ENCODE data around the gene NRK.
A peak's percentile ranks its signal among the peaks of the same experiment; 100 is the strongest.
"Not testable (repeated sequence)": the region's sequence is repeated elsewhere in the genome, so short reads cannot be mapped to it uniquely, and the experiment has no call there.

The NRK gene

DNA sequence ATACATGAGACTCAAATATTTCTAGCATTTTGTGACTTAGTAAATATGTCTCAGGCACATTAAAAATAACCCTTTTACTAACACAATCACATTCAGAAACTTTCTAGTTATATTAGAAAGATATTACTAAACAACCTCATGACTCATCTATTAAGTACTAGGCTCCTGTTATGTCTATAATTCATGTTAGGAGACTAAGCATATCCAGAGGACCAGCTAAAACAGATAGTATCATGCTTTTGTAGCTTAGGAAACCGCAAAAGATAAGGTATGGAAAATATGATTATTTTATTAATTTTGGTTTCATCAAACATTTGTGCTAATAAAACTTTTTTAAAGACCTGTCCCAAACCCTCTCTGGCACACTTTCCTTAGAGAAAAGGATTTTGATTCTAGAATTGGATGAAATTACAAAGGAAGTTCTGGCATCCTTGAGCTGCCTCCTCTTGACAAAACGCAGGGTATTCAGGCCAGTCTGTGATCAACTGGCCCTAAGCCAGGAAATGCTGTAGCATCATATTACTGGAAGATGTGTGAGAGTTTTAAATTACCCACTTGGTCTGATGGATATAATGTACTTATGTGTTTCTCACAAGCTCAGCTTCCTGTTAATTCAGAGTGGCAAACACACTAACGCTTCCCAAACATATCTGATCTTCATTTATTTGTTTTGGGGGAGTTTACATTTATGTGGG is 60.4 kb downstream of the NRK start:
- DNase-seq: peak in 1 of 2 experiments; percentile 2

DNA sequence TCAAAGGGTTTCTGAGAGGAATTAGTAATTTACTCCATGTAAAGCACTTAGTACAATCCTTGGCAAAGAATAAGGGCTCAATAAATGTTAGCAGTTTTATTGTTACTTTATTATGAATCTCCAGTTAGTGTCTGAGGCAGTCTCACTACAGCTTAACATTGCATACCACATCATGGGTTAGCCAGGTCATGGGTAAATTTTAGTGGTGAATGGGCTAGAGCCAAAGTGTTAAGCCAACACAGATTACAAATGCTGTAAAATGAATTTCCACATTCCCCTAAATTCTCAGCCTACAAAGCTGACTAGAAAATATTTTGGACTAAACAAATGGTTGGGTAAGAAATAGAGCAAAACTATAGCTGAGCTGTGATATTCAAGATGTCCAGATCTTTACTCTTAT is 72.4 kb downstream of the NRK start:
- no peak for DNase-seq

DNA sequence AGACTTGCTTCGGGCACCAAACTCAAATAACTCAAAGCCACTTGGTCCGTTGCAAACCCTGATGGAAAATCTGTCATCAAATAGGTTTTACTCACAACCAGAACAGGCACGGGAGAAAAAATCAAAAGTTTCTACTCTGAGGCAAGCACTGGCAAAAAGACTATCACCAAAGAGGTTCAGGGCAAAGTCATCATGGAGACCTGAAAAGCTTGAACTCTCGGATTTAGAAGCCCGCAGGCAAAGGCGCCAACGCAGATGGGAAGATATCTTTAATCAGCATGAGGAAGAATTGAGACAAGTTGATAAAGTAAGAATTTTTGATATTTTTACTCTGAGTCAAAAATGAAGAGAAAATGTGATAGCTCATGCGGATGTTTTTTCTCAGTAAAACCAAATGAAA is 87.2 kb downstream of the NRK start:
- DNase-seq: no peak

DNA sequence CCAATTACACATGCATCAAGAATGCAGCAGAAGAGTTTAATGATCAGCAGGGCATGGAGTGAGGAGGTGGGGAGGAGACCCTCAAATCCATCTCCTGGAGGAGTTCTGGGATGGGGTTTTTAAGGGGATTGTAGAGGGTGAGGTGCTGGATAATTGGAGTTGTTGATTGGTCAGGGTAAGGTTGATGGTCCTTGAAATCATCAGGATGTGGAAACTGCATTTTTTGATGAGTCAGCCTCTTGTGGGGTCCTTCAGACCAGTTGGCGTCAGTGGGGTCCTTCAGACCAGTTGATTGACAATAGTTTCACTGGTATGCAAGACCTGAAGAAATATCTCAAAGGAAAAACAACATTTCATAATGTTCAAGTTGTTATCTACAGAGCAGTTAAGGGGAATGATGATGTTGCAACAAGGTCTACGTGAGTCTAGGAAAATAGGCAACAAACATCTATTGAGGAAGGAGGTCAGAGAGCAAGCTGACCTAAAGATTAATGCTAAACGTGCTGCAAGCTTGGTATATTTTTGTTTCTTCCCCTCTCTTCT is 88.3 kb downstream of the NRK start:
- no peak for DNase-seq

DNA sequence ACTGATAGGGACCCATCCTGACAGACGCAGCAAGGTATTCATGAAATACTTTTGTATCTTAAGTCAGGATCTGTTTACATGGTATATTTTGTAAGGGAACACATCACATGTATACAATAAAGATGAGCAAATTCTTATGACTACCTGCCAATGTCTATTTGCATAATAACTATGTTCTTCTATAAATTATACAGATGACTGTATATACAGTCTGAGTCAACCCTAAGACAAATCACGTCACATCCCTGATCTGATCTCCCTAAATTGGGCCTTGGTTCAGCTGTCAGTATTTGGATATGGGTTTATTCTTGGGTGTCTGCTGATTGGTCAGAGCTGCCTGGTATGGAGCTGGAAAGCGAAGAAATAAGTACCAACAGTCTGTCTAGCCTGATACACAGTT is 122.9 kb downstream of the NRK start:
- no peak for DNase-seq

DNA sequence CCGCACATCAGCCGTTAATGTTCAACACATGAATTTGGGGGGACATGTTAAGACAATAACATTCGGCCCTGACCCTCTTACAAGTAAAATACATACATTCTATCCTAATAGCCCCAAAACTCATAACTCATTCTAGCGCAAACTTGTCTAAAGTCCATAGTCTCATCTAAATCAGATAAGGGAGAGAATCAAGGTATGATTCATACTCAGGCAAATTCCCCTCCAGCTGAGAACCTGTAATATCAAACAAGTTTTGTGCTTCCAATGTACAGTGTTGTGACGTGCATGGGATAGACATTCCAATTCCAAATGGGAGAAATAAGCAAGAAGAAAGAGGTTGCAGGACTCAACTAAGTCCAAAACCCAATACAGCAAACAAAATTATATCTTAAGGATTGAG is 147.1 kb downstream of the NRK start:
- DNase-seq: no peak

DNA sequence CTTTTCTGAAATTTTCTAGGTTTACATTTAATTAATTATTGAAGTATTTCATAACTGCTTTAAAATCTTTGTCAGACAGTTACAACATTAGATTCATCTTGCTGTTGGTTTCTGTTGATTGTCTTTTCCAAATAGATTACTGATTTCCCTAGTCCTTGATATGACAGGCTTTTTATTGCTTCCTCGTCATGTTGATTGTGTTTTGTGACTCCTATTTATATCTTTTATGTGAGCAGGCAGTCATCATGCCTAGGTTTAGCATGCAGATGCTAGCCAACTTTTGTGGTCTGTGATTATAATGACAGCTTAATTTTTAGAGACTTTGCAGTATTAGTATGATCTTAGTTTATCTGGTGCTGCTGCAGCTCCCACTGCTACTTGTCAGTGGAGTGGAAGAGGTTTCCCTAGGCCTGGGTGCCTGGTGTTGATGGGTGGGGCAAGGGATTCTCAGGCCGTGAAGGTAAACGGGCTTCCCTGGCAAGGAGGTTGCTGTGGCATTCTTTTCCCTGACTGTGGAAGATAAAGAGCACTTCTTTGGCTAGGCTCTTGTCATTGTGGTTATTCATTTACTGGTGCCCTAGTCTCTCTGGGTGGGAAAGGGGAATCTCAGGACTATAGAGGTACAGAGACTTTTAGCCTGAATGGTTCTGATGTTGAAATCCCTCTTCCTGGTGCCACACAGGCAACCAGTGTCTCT is 150.5 kb downstream of the NRK start:
- no peak for DNase-seq

DNA sequence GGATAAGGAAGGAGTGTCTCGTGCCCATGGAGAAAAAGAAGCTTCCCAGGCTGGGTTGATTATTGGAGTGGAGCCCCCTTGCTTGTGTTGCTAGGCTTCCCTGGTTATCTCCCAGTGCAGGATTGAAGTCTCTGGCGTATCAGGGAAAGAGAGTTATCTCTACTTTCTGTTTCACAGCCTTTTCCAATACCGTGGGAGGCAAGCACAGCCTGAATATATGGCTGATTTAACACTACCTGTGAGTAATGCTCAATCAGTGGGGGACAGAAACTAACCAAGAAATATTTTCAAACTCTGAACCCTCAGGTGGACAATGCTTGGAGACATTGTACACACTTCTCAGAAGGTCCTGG is 151.0 kb downstream of the NRK start:
- DNase-seq: no peak

DNA sequence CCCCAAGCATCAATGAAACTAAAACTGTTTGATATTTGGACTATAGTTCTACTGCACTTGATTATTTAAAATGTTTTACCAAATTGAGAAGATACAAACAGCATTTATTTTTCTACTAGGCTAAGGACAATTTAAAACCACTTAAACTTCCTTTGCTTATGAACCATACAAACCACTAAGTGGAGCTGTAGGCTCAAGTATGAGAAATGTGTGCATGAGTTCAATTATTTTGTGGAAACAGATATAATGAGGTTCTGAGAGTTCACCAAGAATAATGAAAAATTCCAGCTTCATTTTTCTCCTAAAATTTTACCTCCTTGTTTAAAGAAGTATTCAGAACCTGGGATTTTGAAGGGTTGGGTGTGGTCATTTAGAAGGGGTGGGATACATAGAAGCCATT is 153.0 kb downstream of the NRK start:
- DNase-seq: no peak

DNA sequence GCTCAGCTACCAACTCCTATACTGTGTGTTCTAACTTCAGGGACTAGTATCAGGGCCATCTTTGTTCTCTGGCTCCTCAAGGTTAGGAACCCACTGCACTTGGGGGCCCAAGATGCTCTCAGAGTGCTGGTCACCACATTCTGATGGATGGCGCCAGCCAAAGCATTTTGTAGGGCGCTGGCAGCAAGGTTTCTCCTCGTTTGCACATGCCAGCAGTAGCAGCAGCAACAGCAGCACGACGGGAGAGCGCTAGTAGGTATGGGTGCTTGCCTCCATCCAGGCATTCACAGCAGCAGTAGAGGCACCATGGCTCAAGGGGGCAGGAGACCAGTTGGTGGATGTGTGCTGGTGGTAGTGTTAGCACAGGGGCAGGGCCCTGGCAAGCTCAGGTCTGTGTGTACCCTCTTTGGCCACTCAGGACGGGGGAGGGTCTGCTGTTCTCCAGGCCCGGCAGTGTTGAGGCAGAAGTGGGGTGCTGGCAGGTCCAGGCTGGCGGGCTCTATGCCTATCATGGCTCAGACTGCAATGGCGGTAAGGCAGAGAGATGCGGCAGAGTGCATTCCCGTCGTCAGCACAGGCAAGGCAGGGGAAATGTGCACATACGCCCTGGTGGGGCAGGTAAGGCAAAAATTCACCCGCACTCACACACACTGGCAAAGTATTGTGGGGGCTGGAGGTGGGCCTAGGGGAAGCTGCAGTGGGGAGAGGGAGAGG is 159.6 kb downstream of the NRK start:
- no peak for DNase-seq

DNA sequence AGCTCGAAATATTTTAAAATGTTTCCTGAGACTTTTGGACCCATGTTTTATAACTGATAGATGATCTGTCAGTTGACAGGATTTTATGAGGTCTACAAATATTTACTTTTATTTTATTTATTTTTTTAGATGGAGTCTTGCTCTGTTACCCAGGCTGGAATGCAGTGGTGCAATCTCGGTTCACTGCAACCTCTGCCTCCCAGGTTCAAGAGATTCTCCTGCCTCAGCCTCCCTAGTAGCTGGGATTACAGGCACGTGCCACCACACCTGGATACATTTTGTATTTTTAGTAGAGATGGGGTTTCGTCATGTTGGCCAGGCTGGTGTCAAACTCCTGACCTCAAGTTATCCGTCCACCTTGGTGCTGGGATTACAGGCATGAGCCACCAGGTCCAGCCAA is 166.1 kb downstream of the NRK start:
- DNase-seq: not testable (repeated sequence)

DNA sequence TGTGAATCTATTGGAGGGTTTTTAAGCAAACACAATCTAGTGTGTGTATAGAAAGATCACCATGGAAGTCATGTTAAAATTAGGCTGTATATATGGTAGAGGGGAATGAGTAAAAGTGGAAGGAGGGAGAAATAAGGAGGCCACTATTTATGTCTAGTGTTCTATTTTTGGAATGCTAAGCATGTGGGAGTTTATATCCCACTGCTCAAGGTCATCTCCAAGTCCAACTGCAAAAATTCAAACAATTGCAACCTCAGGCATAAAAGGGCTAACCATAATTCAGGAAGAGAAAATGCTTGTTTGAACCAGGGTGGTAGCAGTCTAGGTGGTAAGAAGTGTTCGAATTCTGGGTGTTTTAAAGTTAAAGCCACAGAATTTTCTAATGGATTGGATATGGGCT is 177.0 kb downstream of the NRK start:
- no peak for DNase-seq

DNA sequence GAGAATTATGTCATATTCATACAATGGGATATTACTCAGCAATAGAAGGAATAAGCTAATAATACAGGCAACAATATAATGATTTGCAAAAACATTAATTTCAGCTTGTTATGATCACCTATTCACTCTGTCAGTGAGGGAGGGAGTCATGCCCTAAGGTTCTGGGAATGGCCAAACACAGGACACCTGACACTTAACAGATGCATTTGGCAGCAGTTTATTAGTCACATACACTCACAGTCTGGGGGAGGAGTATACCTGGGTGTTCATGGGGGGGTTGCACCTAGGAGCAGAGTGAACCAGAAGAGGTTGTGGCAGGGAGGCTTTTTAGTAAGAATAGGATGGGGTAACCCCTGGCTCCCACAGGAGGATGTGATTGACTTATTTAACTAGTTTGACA is 177.9 kb downstream of the NRK start:
- no peak for DNase-seq

DNA sequence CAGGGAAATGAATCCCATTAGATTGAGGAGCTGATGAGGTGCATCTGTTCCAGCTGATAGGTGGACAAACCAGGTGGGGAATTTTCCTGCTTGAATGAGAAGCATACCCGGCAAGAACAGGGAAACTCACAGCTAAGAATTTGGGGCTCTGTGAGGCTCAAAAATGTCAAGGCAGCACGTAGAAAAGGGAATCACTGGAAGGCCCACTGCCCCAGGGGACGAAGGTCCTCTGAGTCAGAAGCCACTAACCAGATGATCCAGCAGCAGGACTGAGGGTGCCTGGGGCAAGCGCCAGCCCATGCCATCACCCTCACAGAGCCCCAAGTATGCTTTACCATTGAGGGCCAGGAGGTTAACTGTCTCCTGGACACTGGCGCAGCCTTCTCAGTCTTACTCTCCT is 178.3 kb downstream of the NRK start:
- not testable (repeated sequence) for DNase-seq

DNA sequence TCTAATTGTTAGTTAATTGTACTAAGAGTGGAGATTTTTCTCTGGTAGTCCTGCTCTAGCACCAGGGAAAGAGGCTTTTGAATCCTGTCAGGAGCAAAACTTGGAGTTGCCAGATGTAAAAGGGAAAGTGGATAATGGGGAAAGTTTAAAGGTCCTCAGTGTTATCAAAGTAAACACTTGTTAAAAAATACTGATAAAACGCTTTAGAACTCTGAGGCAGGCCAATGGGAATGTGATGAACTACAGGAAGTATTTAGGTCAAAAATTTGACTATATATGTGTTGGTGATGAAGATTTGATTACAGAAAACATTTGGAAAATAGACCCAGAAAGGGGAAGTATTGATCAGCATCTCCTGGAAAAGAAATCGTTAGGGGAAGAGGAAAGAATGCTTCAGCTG is 183.3 kb downstream of the NRK start:
- DNase-seq: no peak

DNA sequence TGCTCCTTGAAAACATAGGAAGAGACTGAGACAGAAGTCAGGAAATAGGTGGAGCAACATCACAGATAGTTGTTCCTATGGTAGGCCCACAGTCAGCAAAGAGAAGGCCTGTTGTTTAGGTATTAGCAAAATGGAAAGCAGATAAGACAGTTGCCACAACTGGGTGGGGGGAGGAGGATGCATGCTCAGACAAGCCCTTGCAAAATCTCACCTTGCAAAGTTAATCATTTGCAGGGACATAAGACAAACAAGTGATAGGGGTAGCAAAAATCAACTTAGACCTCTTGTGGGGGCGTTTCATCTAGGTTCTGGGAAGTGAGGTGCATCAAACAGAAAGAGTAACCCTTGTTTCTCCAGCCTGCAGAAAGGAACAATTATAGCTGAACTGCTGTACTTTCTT is 185.5 kb downstream of the NRK start:
- no peak for DNase-seq

Measured in NCI-H446 (cell line).